ENCODE data around the gene ESYT3.

The ESYT3 gene

GRCh38 chr3:138455801-138456716 lies 21.6 kb downstream of the ESYT3 start:
- Histone ChIP-seq H3K9me3 (ENCODE audit: control insufficient read depth, low read length) (no peaks in the 10 kb centered on the region), H3K36me3 (ENCODE audit: control insufficient read depth, insufficient read depth, low read length, severe bottlenecking) (no peaks in the 10 kb centered on the region), H3K9ac (ENCODE audit: low read length) (no peak overlapping the region), H3K4me3 (ENCODE audit: low read length) (no peak overlapping the region), H3K4me1 (ENCODE audit: control insufficient read depth, insufficient read depth, low read length) (peaks cover 7% of the 10 kb centered on the region), H3K27me3 (replicated peaks; ENCODE audit: control insufficient read depth, insufficient read depth, low read length) (no peaks in the 10 kb centered on the region)
- DNase-seq (ENCODE audit: low read depth), result no peak

GRCh38 chr3:138456961-138457862 lies 22.8 kb downstream of the ESYT3 start:
- H3K4me3 ChIP-seq (ENCODE audit: low read length), result no peak overlapping the region
- H3K9me3 ChIP-seq (ENCODE audit: control insufficient read depth, low read length), result no peaks in the 10 kb centered on the region
- no peak overlapping the region for H3K9ac ChIP-seq (ENCODE audit: low read length)
- no peaks in the 10 kb centered on the region for H3K27me3 ChIP-seq (replicated peaks; ENCODE audit: control insufficient read depth, insufficient read depth, low read length)
- H3K4me1 ChIP-seq (ENCODE audit: control insufficient read depth, insufficient read depth, low read length), result peaks cover 7% of the 10 kb centered on the region
- DNase-seq (ENCODE audit: low read depth), result no peak
- no peaks in the 10 kb centered on the region for H3K36me3 ChIP-seq (ENCODE audit: control insufficient read depth, insufficient read depth, low read length, severe bottlenecking)

GRCh38 chr3:138457863-138458735 lies 23.7 kb downstream of the ESYT3 start:
- DNase-seq (ENCODE audit: low read depth), result no peak
- no peak overlapping the region for H3K9ac ChIP-seq (ENCODE audit: low read length)
- H3K36me3 ChIP-seq (ENCODE audit: control insufficient read depth, insufficient read depth, low read length, severe bottlenecking), result no peaks in the 10 kb centered on the region
- H3K4me3 ChIP-seq (ENCODE audit: low read length), result no peak overlapping the region
- peaks cover 7% of the 10 kb centered on the region for H3K4me1 ChIP-seq (ENCODE audit: control insufficient read depth, insufficient read depth, low read length)
- no peaks in the 10 kb centered on the region for H3K27me3 ChIP-seq (replicated peaks; ENCODE audit: control insufficient read depth, insufficient read depth, low read length)
- H3K9me3 ChIP-seq (ENCODE audit: control insufficient read depth, low read length), result no peaks in the 10 kb centered on the region

- H3K4me3 ChIP-seq (ENCODE audit: low read length), result no peak overlapping the region
- no peak for DNase-seq (ENCODE audit: low read depth)
- no peaks in the 10 kb centered on the region for H3K36me3 ChIP-seq (ENCODE audit: control insufficient read depth, insufficient read depth, low read length, severe bottlenecking)
- no peaks in the 10 kb centered on the region for H3K27me3 ChIP-seq (replicated peaks; ENCODE audit: control insufficient read depth, insufficient read depth, low read length)
- H3K4me1 ChIP-seq (ENCODE audit: control insufficient read depth, insufficient read depth, low read length), result peaks cover 7% of the 10 kb centered on the region
- H3K9me3 ChIP-seq (ENCODE audit: control insufficient read depth, low read length), result no peaks in the 10 kb centered on the region
- no peak overlapping the region for H3K9ac ChIP-seq (ENCODE audit: low read length)
These were observed 24.5 kb downstream of the ESYT3 start for GRCh38 chr3:138458774-138459499.

- H3K9ac ChIP-seq (ENCODE audit: low read length), result no peak overlapping the region
- H3K4me3 ChIP-seq (ENCODE audit: low read length), result no peak overlapping the region
- H3K27me3 ChIP-seq (replicated peaks; ENCODE audit: control insufficient read depth, insufficient read depth, low read length), result no peaks in the 10 kb centered on the region
- H3K36me3 ChIP-seq (ENCODE audit: control insufficient read depth, insufficient read depth, low read length, severe bottlenecking), result no peaks in the 10 kb centered on the region
- no peaks in the 10 kb centered on the region for H3K9me3 ChIP-seq (ENCODE audit: control insufficient read depth, low read length)
- peaks cover under 1% of the 10 kb centered on the region for H3K4me1 ChIP-seq (ENCODE audit: control insufficient read depth, insufficient read depth, low read length)
- DNase-seq (ENCODE audit: low read depth), result no peak
These were observed 25.5 kb downstream of the ESYT3 start for GRCh38 chr3:138459619-138460535.

- H3K27me3 ChIP-seq (replicated peaks; ENCODE audit: control insufficient read depth, insufficient read depth, low read length), result no peaks in the 10 kb centered on the region
- no peaks in the 10 kb centered on the region for H3K9me3 ChIP-seq (ENCODE audit: control insufficient read depth, low read length)
- H3K36me3 ChIP-seq (ENCODE audit: control insufficient read depth, insufficient read depth, low read length, severe bottlenecking), result no peaks in the 10 kb centered on the region
- H3K9ac ChIP-seq (ENCODE audit: low read length), result no peak overlapping the region
- no peak overlapping the region for H3K4me3 ChIP-seq (ENCODE audit: low read length)
- DNase-seq (ENCODE audit: low read depth), result no peak
- H3K4me1 ChIP-seq (ENCODE audit: control insufficient read depth, insufficient read depth, low read length), result no peaks in the 10 kb centered on the region
These were observed 26.3 kb downstream of the ESYT3 start for GRCh38 chr3:138460536-138461205.

GRCh38 chr3:138461246-138461645 lies 26.8 kb downstream of the ESYT3 start:
- H3K27me3 ChIP-seq (replicated peaks; ENCODE audit: control insufficient read depth, insufficient read depth, low read length), result no peaks in the 10 kb centered on the region
- H3K36me3 ChIP-seq (ENCODE audit: control insufficient read depth, insufficient read depth, low read length, severe bottlenecking), result no peaks in the 10 kb centered on the region
- DNase-seq (ENCODE audit: low read depth), result peak; percentile 23
- no peaks in the 10 kb centered on the region for H3K9me3 ChIP-seq (ENCODE audit: control insufficient read depth, low read length)
- H3K9ac ChIP-seq (ENCODE audit: low read length), result no peak overlapping the region
- H3K4me1 ChIP-seq (ENCODE audit: control insufficient read depth, insufficient read depth, low read length), result no peaks in the 10 kb centered on the region
- H3K4me3 ChIP-seq (ENCODE audit: low read length), result no peak overlapping the region

- H3K9ac ChIP-seq (ENCODE audit: low read length), result no peak overlapping the region
- DNase-seq (ENCODE audit: low read depth), result no peak
- H3K27me3 ChIP-seq (replicated peaks; ENCODE audit: control insufficient read depth, insufficient read depth, low read length), result no peaks in the 10 kb centered on the region
- H3K4me1 ChIP-seq (ENCODE audit: control insufficient read depth, insufficient read depth, low read length), result no peaks in the 10 kb centered on the region
- H3K4me3 ChIP-seq (ENCODE audit: low read length), result no peak overlapping the region
- no peaks in the 10 kb centered on the region for H3K9me3 ChIP-seq (ENCODE audit: control insufficient read depth, low read length)
- H3K36me3 ChIP-seq (ENCODE audit: control insufficient read depth, insufficient read depth, low read length, severe bottlenecking), result no peaks in the 10 kb centered on the region
These were observed 27.5 kb downstream of the ESYT3 start for GRCh38 chr3:138461896-138462295.

- H3K9me3 ChIP-seq (ENCODE audit: control insufficient read depth, low read length), result no peaks in the 10 kb centered on the region
- no peaks in the 10 kb centered on the region for H3K36me3 ChIP-seq (ENCODE audit: control insufficient read depth, insufficient read depth, low read length, severe bottlenecking)
- H3K4me3 ChIP-seq (ENCODE audit: low read length), result no peak overlapping the region
- H3K9ac ChIP-seq (ENCODE audit: low read length), result no peak overlapping the region
- peaks cover 4% of the 10 kb centered on the region for H3K4me1 ChIP-seq (ENCODE audit: control insufficient read depth, insufficient read depth, low read length)
- no peak for DNase-seq (ENCODE audit: low read depth)
- H3K27me3 ChIP-seq (replicated peaks; ENCODE audit: control insufficient read depth, insufficient read depth, low read length), result no peaks in the 10 kb centered on the region
These were observed 29.5 kb downstream of the ESYT3 start for GRCh38 chr3:138463724-138464490.
